ENCODE data around the gene SHISAL2A. TPM values are rescaled to one million over a fixed set of nuclear protein-coding genes. Genes with fewer than 3 reads are reported as not detected.

The SHISAL2A gene
- polyA plus RNA-seq, 3 donors: 0.03 to 0.28 TPM; not detected in 1

DNA sequence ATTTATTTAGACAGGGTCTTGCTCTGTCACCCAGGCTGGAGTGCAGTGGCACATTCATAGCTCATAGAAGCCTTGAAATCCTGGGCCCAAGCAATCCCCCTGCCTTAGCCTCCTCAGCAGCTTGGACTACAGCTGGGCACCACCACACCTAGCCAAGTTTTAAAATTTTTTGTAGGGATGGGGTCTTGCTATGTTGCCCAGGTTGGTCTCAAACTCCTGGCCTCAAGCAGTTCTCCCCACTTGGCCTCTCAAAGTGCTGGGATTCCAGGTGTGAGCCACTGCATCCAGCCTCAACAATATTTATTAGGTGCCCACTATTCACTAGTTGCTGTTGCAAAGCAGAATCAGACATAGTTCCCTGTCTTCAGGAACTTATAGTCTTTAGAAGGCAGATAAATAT lies 44.9 kb upstream of the SHISAL2A start:
- Mint-ChIP-seq H3K27ac (no peak overlapping the region), H3K4me1 (peaks cover 34% of the 10 kb centered on the region), H3K9me3 (peaks cover 0 to 2% (median 0%) of the 10 kb centered on the region in 7 donors), H3K4me3 (no peak overlapping the region), H3K27me3 (ENCODE audit: low read depth in 3 of 3) (peaks cover 0 to 3% (median 1%) of the 10 kb centered on the region in 3 donors), H3K36me3 (no peaks in the 10 kb centered on the region)
- H3K79me2 ChIP-seq (ENCODE audit: insufficient read depth, low read length): no peaks in the 10 kb centered on the region
- H4K20me1 ChIP-seq (ENCODE audit: insufficient read depth, low read length): no peaks in the 10 kb centered on the region
- no peak overlapping the region for H3K9ac ChIP-seq (ENCODE audit: insufficient read depth, low read length, poor library complexity, severe bottlenecking)
- H3K4me1 ChIP-seq (ENCODE audit: control insufficient read depth in 1 of 2, insufficient read depth in 2 of 2, low read length in 2 of 2): peaks cover 24 to 25% of the 10 kb centered on the region in 2 donors
- TF ChIP-seq, protein P1, sequence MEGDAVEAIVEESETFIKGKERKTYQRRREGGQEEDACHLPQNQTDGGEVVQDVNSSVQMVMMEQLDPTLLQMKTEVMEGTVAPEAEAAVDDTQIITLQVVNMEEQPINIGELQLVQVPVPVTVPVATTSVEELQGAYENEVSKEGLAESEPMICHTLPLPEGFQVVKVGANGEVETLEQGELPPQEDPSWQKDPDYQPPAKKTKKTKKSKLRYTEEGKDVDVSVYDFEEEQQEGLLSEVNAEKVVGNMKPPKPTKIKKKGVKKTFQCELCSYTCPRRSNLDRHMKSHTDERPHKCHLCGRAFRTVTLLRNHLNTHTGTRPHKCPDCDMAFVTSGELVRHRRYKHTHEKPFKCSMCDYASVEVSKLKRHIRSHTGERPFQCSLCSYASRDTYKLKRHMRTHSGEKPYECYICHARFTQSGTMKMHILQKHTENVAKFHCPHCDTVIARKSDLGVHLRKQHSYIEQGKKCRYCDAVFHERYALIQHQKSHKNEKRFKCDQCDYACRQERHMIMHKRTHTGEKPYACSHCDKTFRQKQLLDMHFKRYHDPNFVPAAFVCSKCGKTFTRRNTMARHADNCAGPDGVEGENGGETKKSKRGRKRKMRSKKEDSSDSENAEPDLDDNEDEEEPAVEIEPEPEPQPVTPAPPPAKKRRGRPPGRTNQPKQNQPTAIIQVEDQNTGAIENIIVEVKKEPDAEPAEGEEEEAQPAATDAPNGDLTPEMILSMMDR (IDR thresholded peaks at IDR 0.05): no peak
- H3K27me3 ChIP-seq (ENCODE audit: control insufficient read depth in 2 of 2, insufficient read depth in 2 of 2, low read length in 2 of 2): no peaks in the 10 kb centered on the region
- intact Hi-C loops (cut with micrococcal nuclease): no loop called here
- no peak for DNase-seq
- no peak overlapping the region for H3K4me2 ChIP-seq (replicated peaks; ENCODE audit: extremely low read depth, low read length, poor library complexity, severe bottlenecking)
- H3K9me3 ChIP-seq (replicated peaks in 1 of 2; ENCODE audit: control insufficient read depth in 1 of 2, insufficient read depth in 1 of 2, low read length in 2 of 2): no peaks in the 10 kb centered on the region
- no peak overlapping the region for H3K27ac ChIP-seq (ENCODE audit: low read depth in 1 of 2, low read length in 2 of 2)
- no peak overlapping the region for H3K4me3 ChIP-seq (replicated peaks in 1 of 3; ENCODE audit: low read depth in 2 of 3, low read length in 3 of 3)
- no peaks in the 10 kb centered on the region for H3K36me3 ChIP-seq (replicated peaks in 1 of 2; ENCODE audit: control insufficient read depth in 1 of 2, insufficient read depth in 2 of 2, low read length in 2 of 2)
- H2AFZ ChIP-seq (ENCODE audit: insufficient read depth, low read depth, low read length, poor library complexity, severe bottlenecking): no peak overlapping the region

DNA sequence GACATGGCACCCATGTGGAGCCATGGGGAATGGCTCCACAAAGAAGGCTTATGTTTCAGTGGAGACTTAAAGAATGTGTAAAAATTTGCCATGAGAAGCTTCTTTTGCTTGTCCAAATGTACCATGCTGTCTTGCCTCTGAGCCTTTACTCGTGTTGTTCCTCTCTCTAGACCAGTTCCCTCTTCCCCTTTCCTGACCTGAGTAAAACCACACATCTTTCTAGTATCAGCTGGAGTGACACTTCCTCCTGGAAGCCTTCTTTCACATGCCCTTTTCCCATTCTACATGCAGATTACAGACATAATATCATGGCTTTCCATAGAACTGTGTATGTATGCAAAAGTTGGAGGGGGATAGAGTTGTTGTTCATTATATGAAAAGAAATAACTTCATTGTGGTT lies 44.4 kb upstream of the SHISAL2A start:
- peaks cover 35% of the 10 kb centered on the region for H3K4me1 Mint-ChIP-seq
- TF ChIP-seq, protein P1 (IDR thresholded peaks at IDR 0.05): no peak
- Histone ChIP-seq H3K36me3 (replicated peaks in 1 of 2; ENCODE audit: control insufficient read depth in 1 of 2, insufficient read depth in 2 of 2, low read length in 2 of 2) (no peaks in the 10 kb centered on the region), H3K9ac (ENCODE audit: insufficient read depth, low read length, poor library complexity, severe bottlenecking) (no peak overlapping the region), H3K9me3 (replicated peaks in 1 of 2; ENCODE audit: control insufficient read depth in 1 of 2, insufficient read depth in 1 of 2, low read length in 2 of 2) (no peaks in the 10 kb centered on the region), H3K27ac (ENCODE audit: low read depth in 1 of 2, low read length in 2 of 2) (no peak overlapping the region), H4K20me1 (ENCODE audit: insufficient read depth, low read length) (no peaks in the 10 kb centered on the region), H3K27me3 (ENCODE audit: control insufficient read depth in 2 of 2, insufficient read depth in 2 of 2, low read length in 2 of 2) (no peaks in the 10 kb centered on the region), H2AFZ (ENCODE audit: insufficient read depth, low read depth, low read length, poor library complexity, severe bottlenecking) (no peak overlapping the region), H3K79me2 (ENCODE audit: insufficient read depth, low read length) (no peaks in the 10 kb centered on the region), H3K4me2 (replicated peaks; ENCODE audit: extremely low read depth, low read length, poor library complexity, severe bottlenecking) (no peak overlapping the region), H3K4me3 (replicated peaks in 1 of 3; ENCODE audit: low read depth in 2 of 3, low read length in 3 of 3) (no peak overlapping the region), H3K4me1 (ENCODE audit: control insufficient read depth in 1 of 2, insufficient read depth in 2 of 2, low read length in 2 of 2) (peaks cover 24 to 25% of the 10 kb centered on the region in 2 donors)
- 0% methylated on average over 1 of the region's 1 CpG for WGBS (ENCODE audit: insufficient coverage)
- peaks cover 0 to 3% (median 1%) of the 10 kb centered on the region in 3 donors for H3K27me3 Mint-ChIP-seq (ENCODE audit: low read depth in 3 of 3)
- H3K9me3 Mint-ChIP-seq: peaks cover 0 to 2% (median 0%) of the 10 kb centered on the region in 7 donors
- H3K27ac Mint-ChIP-seq: peak overlapping the region in 1 of 7 donors; percentile 37
- intact Hi-C loops (cut with micrococcal nuclease): no loop called here
- peak; percentile 48 to 72 (median 58) for DNase-seq
- H3K36me3 Mint-ChIP-seq: no peaks in the 10 kb centered on the region
- no peak overlapping the region for H3K4me3 Mint-ChIP-seq

All from CD14-positive monocyte (primary cell).